Mononuclear cell (primary cell): ENCODE results near the gene MCTP2. TPM values are rescaled to one million over a fixed set of nuclear protein-coding genes. Genes with fewer than 3 reads are reported as not detected.
"Not testable (repeated sequence)": the region's sequence is repeated elsewhere in the genome, so short reads cannot be mapped to it uniquely, and the experiment has no call there.

ENCODE experiments used
- H3K27me3 ChIP-seq: 2 replicates; pipeline ENCODE4 v1.6.0; 2011; ENCODE audit warnings: low read length, control low read depth; ENCODE audit not compliant: insufficient read depth
- H3K4me1 ChIP-seq: 2 replicates; pipeline ENCODE4 v1.5.1; 2011; ENCODE audit warnings: mild to moderate bottlenecking, low read length, control low read depth; ENCODE audit not compliant: insufficient read depth
- H3K4me3 ChIP-seq: 2 replicates; pipeline ENCODE4 v1.5.1; 2011; ENCODE audit warnings: mild to moderate bottlenecking, low read length, moderate library complexity
- H3K9me3 ChIP-seq: 2 replicates; pipeline ENCODE4 v1.5.1; 2011; ENCODE audit warnings: low read depth, mild to moderate bottlenecking, control low read depth, low read length
- total RNA-seq: library from RNA; depleted of rRNA; stranded (reverse); fragments of >200 nt; gene quantifications from one replicate; pipeline ENCODE4 v1.2.3, GENCODE V29; 2012

MCTP2 gene
- total RNA-seq, 1 donor = 55.9 TPM

- Histone ChIP-seq H3K4me3 (no peak overlapping the region), H3K9me3 (no peaks in the 10 kb centered on the region), H3K4me1 (peaks cover 10% of the 10 kb centered on the region), H3K27me3 (no peaks in the 10 kb centered on the region)
These were observed 14.7 kb downstream of the MCTP2 start for GRCh38 chr15:94246016-94246415.

DNA sequence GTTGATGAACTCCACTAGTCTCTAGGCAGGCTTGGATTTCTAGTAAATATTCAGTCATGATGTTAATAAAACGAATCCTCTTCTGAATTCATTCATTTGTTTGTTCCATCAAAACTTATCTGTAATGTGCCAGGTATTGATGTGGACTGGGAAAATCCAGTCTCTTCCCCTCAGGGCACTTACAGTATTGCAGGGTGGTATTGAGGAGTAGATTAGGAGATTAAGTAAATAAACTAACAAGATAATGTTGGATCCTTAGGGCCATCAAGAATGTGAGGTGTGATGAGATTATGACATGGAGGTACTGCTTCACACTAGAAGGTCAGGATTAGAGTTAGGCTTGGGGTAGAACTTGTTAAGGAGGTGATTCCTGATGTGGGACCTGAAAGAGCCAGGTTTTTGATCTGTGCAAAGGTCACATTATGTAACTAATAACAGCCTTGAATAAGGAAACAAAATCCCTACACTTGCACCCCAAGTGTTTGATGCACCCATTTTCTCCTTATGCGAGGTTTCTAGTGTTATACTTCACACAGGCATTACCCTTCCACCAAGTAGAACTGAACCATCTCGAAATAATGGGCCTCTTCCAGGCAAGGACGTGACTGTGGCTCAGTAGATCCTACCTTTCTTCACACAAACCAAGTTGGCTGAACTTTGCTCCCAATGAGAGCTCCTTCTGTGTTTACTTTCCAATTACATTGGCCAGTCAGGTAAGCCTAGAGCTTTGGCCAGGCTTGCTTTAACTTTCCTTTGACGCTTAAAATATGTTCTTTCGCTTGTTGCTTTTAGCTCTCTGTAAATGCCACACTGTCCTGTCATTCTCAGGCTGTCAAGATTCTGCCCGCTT lies 16.7 kb downstream of the MCTP2 start:
- H3K4me1 ChIP-seq = peaks cover 17% of the 10 kb centered on the region
- H3K9me3 ChIP-seq = no peaks in the 10 kb centered on the region
- H3K27me3 ChIP-seq = no peaks in the 10 kb centered on the region
- no peak overlapping the region for H3K4me3 ChIP-seq

- Histone ChIP-seq H3K9me3 (no peaks in the 10 kb centered on the region), H3K4me3 (no peak overlapping the region), H3K27me3 (no peaks in the 10 kb centered on the region), H3K4me1 (peaks cover 33% of the 10 kb centered on the region)
These were observed 19.4 kb downstream of the MCTP2 start for GRCh38 chr15:94250801-94251200.

GRCh38 chr15:94252223-94252766 lies 20.9 kb downstream of the MCTP2 start:
- Histone ChIP-seq H3K4me1 (peaks cover 48% of the 10 kb centered on the region), H3K27me3 (no peaks in the 10 kb centered on the region), H3K9me3 (no peaks in the 10 kb centered on the region), H3K4me3 (no peak overlapping the region)

DNA sequence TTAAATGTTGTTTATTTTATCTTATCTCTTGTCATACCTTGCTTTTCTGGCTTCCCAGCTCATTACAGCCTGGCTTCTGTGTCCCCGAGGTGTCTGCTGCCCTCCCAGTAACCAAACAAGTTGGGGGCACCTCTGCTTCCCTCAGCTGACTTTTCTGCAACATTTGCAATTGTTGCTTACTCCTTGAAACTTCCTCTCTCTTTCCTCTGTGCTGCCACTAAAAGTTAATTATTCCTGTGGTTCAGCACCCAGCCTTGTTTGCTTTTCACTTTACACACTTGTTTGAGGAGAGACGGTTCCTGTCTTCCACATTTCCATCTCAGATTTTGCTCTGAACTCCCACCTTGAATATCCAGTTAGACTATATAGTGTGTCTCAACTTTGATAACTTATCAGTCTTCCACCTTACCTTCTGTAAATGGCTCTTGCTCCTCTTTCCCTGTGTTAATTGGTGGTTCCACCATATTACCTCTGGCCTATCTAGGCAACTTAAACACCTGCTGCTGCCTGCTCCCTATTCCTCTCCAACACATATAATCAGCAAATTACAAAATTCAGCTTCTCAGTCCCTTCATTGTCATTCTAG lies 21.6 kb downstream of the MCTP2 start:
- Histone ChIP-seq H3K27me3 (no peaks in the 10 kb centered on the region), H3K4me3 (no peak overlapping the region), H3K9me3 (no peaks in the 10 kb centered on the region), H3K4me1 (peaks cover 49% of the 10 kb centered on the region)

GRCh38 chr15:94253742-94254141 lies 22.4 kb downstream of the MCTP2 start:
- Histone ChIP-seq H3K27me3 (no peaks in the 10 kb centered on the region), H3K4me1 (peaks cover 46% of the 10 kb centered on the region), H3K9me3 (no peaks in the 10 kb centered on the region), H3K4me3 (no peak overlapping the region)

DNA sequence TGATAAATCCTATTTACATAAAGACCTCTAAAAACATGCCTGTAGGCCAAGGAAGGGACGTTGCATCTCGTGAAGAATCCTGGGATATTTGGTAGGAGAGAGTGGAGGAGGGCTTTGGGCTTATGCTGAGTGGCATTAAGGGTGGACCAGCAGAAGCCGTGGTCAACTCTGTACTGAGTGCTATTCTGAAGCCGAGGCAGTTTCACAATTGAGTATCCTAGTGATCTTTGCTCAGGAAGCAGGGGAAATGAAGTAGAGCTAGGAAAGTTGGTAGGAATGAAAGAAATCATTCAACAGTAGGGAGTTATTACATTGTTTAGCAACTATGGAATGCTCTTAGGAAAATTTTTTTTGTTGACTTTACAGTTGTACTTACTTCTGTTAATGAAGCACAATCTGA lies 24.2 kb downstream of the MCTP2 start:
- peaks cover 64% of the 10 kb centered on the region for H3K4me1 ChIP-seq
- no peak overlapping the region for H3K4me3 ChIP-seq
- H3K9me3 ChIP-seq = no peaks in the 10 kb centered on the region
- no peaks in the 10 kb centered on the region for H3K27me3 ChIP-seq

GRCh38 chr15:94256511-94256910 lies 25.1 kb downstream of the MCTP2 start:
- Histone ChIP-seq H3K4me1 (peaks cover 68% of the 10 kb centered on the region), H3K27me3 (no peaks in the 10 kb centered on the region), H3K4me3 (no peak overlapping the region), H3K9me3 (no peaks in the 10 kb centered on the region)

DNA sequence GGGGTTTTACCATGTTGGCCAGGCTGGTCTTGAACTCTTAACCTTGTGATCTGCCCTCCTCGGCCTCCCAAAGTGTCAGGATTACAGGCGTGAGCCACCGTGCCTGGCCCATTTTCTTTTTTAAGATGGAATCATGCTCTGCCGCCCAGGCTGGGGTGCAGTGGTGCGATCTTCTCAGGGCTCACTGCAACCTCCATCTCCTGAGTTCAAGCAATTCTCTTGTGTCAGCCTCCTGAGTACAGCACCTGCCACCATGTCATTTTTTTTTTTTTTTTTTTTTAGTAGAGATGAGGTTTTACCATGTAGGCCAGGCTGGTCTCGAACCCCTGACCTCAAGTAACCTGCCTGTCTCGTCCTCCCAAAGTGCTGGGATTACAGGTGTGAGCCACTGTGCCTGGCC lies 26.4 kb downstream of the MCTP2 start:
- H3K9me3 ChIP-seq, H3K4me3 ChIP-seq, H3K27me3 ChIP-seq: not testable (repeated sequence)
- peaks cover 60% of the 10 kb centered on the region for H3K4me1 ChIP-seq

DNA sequence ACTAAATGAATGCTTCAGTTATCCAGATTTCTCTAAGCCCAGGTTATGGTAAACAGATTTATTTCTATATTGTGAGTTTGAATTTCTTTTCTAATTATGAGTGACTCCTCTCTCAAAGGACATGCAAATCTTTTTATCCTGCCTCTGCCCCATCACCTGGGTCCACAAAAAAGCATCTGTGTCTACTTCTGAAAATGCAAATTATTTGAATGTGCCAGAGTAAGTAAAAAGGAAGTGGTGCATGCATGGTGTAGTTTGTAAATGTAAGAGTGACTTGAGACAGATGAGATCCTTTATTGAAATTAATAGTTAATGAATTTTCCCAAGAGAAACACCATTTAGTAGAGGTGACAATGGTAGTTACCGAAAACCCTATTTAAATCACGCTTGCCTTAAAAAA lies 26.9 kb downstream of the MCTP2 start:
- Histone ChIP-seq H3K4me3 (no peak overlapping the region), H3K4me1 (peaks cover 59% of the 10 kb centered on the region), H3K27me3 (no peaks in the 10 kb centered on the region), H3K9me3 (no peaks in the 10 kb centered on the region)

GRCh38 chr15:94259121-94259751 lies 27.9 kb downstream of the MCTP2 start:
- Histone ChIP-seq H3K27me3 (no peaks in the 10 kb centered on the region), H3K4me3 (no peak overlapping the region), H3K9me3 (no peaks in the 10 kb centered on the region), H3K4me1 (peaks cover 60% of the 10 kb centered on the region)

GRCh38 chr15:94259863-94260262 lies 28.5 kb downstream of the MCTP2 start:
- H3K27me3 ChIP-seq = no peaks in the 10 kb centered on the region
- no peaks in the 10 kb centered on the region for H3K9me3 ChIP-seq
- H3K4me1 ChIP-seq = peaks cover 60% of the 10 kb centered on the region
- H3K4me3 ChIP-seq = no peak overlapping the region

DNA sequence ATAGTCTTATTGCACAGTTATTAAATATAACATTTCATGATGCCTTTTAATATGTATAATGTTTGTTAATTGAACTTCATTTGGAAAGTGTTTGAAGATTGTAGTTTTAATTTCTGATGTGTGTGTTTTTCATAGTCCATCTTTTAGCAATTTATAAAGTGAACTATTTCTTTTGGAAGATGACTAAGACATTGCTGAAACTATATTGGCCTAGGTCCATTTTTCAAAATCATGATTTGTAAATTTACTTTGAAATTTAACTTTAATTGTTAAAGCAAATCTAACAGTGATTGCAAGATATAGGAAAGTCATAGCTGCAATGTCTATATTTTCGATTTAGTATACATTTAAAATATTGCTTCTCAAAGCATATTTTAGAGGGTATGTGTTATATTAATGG lies 30.8 kb downstream of the MCTP2 start:
- Histone ChIP-seq H3K4me1 (peaks cover 54% of the 10 kb centered on the region), H3K27me3 (no peaks in the 10 kb centered on the region), H3K9me3 (no peaks in the 10 kb centered on the region), H3K4me3 (no peak overlapping the region)

DNA sequence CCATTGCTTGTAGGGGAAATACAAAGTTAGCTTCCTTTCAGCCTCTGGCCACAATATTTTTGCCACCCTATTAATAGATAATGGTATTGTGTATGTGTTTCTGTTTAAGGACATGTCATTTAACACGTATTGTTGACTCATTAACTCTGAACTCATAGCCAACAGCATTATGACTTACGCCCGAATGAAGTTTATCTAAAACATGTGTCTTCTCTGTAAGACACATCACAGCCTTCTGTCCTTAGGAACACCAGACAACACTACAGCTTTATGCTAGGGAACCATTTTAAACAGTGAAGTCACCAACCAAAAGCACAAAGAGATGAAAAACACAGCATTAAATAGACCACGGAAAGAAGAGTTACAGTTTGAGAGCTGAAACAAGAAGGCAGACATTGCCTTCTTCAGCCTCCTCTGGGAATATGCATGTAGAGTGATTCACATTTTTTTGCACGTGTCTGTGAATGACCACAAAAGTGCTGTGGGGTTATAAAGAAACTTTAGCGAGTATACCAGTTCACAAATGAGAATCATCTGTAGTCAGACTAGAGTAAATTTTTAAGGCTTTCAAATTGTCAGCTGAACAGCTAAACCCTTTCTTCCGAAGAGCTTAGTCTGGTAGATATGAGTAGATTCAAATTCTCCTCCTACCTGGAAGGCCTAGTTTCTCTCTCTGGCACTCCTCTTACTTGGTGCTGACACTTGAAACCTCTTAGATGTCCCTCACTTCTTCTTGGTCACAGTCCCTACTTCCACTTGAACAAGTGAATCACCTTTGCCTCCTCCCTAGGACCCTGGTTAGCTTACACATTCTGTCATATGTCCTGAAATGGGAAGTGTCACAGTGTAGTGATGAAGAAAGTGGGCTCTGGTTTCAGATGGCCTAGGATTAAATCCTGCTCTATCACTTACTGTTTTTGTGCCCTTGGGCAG lies 32.2 kb downstream of the MCTP2 start:
- Histone ChIP-seq H3K27me3 (no peaks in the 10 kb centered on the region), H3K4me1 (peaks cover 51% of the 10 kb centered on the region), H3K4me3 (no peak overlapping the region), H3K9me3 (no peaks in the 10 kb centered on the region)
